ENCODE data around the gene CD1E.

The CD1E gene

DNA sequence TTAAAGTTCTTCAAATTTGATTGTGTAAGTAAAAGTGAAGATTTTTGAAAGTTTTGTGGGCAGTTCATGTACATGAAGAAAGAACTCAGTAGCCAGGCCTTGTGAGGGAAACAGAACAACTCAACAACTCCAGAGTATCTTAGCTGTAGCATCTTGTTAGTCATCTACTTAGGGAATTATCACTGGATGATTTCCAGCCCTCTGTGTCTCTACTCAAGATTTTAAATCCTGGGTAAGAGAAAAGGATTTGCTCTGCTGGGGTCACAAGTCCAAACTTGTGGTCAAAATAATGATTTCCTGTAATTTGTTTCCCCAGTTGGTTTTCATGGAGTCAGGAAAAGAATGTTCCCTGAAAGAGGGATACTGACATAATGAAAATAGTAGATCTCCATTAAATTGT is 37.4 kb downstream of the CD1E start:
- no peak for TF ChIP-seq POLR2A (IDR thresholded peaks at IDR 0.05; ENCODE audit: low read depth, low read length)
- FAIRE-seq (no peak), DNase-seq (ENCODE audit: insufficient read length, low spot score) (no peak)

DNA sequence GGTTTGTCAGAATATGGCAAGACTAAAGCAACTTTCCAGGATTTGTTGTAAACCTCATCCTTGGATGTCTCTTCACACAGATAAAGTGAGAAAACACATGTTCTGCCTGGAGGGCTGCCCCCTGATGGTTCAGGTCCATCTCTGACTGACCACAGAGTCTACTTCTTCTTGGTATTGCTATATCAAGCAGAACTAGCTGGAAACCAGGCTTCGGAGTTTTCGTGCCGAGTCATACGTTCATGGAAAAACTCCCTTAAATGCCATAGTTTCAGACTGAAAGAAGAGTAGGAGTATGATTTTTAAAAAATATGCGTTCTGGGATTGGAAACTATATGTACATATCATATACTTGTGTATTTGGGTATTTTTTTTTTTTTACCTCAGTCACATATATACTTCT is 39.8 kb downstream of the CD1E start:
- FAIRE-seq (no peak), DNase-seq (ENCODE audit: insufficient read length, low spot score) (no peak)
- no peak for TF ChIP-seq POLR2A (IDR thresholded peaks at IDR 0.05; ENCODE audit: low read depth, low read length)

DNA sequence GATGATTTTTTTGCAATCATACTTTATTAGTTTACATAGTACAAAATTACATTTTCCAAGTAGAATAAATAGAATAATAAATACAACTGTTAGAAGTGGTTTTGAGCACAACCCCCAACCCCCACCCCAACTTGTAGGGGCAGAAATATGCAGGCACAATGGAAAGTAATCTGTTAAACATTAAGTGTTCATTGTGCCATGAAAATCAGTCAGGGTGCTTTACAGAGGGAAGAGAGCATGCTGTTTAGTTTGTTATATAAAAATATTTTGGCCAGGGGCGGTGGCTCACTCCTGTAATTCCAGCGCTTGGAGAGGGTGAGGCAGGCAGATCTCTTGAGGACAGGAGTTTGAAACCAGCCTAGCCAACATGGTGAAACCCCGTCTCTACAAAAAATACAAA is 43.0 kb downstream of the CD1E start:
- FAIRE-seq: no peak
- no peak for DNase-seq (ENCODE audit: insufficient read length, low spot score)
- TF ChIP-seq POLR2A (IDR thresholded peaks at IDR 0.05; ENCODE audit: low read depth, low read length): no peak

DNA sequence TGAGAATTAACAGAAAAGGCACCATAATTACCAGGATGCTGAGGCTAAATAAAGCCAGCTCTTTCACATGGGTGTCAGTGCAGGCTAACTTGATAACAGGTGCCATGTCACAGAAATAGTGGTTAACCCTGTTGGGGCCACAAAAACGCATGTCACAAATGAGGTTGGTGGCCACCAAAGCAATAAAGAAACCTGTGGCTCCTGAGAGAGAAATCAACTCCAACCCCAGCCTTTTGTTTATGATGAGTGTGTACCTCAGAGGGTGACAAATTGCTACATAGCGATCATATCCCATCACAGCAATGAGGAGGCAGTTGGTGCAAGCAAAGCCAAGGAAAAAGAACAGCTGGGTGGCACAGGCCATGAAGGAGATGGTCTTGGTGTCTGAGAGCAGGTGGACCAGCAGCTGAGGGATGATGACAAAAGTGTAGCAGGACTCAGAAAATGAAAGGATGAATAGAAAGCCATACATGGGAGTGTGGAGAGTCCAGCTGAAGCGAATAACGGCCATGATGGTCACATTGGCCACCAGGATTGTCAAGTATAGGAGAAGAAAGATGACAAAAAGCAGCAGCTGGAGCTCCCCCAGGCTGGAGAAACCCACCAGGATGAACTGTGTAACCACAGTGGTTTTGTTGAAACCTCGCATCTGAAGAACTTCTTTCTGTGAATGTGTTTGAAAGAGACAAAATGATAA is 45.3 kb downstream of the CD1E start, which contains the start of gene OR10T2:
TSS of gene OR10T2 (minus strand) at position 649 of the 697 bp plus-strand sequence. CDS start at position 649, 0 bp downstream.
- no peak for FAIRE-seq
- TF ChIP-seq POLR2A (IDR thresholded peaks at IDR 0.05; ENCODE audit: low read depth, low read length): no peak
- no peak for DNase-seq (ENCODE audit: insufficient read length, low spot score)

DNA sequence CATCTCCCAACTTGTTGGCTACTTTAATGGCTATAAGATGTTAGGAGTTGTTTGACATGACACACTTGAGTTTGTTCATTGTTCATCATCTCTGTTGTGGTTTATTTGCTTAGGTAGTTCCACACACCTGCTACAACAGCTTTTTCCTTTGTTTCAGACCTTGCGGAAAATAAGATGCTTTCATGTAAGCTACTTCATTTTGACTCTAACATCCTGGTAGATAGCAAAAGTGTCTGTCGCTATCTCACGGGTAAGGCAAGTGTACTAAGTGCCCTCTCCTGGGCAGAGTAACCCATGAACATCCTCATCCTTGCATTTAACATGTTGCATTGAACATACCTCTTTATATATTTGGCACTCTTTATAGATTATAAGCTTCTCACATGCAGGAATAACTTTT is 47.2 kb downstream of the CD1E start:
- TF ChIP-seq POLR2A (IDR thresholded peaks at IDR 0.05; ENCODE audit: low read depth, low read length): no peak
- FAIRE-seq (no peak), DNase-seq (ENCODE audit: insufficient read length, low spot score) (no peak)

DNA sequence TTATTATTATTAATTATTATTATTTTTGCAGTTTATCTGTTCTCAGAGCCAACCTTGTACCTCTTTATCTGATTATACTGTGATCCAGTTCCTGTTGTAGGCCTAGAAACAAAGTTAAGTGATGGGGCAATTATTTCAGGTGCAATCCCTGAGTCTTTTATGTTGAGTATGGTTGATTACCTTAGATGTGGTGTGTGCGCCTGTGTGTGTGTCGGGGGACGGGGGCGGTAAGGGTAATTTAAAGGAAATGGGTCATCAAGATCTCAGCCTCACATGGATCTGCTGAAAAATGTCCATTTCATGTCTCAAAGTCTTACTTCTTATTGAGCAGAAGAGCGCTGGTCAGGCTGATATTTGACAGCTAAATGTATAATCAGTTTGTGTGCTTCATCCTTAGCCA is 53.4 kb downstream of the CD1E start:
- DNase-seq (ENCODE audit: insufficient read length, low spot score) (no peak), FAIRE-seq (no peak)
- no peak for TF ChIP-seq POLR2A (IDR thresholded peaks at IDR 0.05; ENCODE audit: low read depth, low read length)
